ENCODE data around the gene CDH20.

CDH20 gene

DNA sequence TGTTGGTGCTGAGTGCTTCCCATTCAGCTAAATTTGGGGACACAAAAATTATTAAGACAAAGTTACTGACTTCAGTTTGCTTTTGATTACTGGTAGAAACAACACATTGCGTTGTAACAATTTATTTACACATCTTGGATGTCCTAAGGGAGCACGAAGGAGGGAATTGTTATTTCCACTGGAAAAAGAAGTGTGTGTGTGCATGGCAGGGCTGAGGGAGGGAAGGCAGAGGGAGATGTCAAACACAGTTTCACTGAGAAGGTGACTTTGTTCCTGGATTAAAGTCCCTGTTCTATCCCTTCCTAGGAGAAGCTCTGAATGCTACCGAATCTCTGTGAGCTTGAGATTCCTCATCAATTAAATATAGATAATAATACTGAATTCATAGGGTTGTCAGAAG lies 3.8 kb upstream of the CDH20 start:
- Histone ChIP-seq H3K27me3 (ENCODE audit: low read length) (no peaks in the 10 kb centered on the region), H3K36me3 (ENCODE audit: low read length) (no peaks in the 10 kb centered on the region), H3K4me3 (ENCODE audit: insufficient read depth, low read length, poor library complexity, severe bottlenecking) (no peak overlapping the region), H3K4me2 (ENCODE audit: low read depth, low read length, poor library complexity, severe bottlenecking) (no peak overlapping the region), H3K79me2 (ENCODE audit: insufficient read depth, low read length) (no peaks in the 10 kb centered on the region), H2AFZ (ENCODE audit: low read depth, low read length, severe bottlenecking) (no peak overlapping the region), H3K9ac (ENCODE audit: low read length) (no peak overlapping the region), H4K20me1 (ENCODE audit: low read depth, low read length) (no peaks in the 10 kb centered on the region), H3K9me3 (ENCODE audit: insufficient read depth, low read length) (no peaks in the 10 kb centered on the region), H3F3A (ENCODE audit: insufficient read depth) (no peaks in the 10 kb centered on the region), H3K9me2 (replicated peaks; ENCODE audit: insufficient read depth, low read length) (no peaks in the 10 kb centered on the region), H3K27ac (ENCODE audit: low read depth, low read length) (no peak overlapping the region)
- TF ChIP-seq, protein P1, sequence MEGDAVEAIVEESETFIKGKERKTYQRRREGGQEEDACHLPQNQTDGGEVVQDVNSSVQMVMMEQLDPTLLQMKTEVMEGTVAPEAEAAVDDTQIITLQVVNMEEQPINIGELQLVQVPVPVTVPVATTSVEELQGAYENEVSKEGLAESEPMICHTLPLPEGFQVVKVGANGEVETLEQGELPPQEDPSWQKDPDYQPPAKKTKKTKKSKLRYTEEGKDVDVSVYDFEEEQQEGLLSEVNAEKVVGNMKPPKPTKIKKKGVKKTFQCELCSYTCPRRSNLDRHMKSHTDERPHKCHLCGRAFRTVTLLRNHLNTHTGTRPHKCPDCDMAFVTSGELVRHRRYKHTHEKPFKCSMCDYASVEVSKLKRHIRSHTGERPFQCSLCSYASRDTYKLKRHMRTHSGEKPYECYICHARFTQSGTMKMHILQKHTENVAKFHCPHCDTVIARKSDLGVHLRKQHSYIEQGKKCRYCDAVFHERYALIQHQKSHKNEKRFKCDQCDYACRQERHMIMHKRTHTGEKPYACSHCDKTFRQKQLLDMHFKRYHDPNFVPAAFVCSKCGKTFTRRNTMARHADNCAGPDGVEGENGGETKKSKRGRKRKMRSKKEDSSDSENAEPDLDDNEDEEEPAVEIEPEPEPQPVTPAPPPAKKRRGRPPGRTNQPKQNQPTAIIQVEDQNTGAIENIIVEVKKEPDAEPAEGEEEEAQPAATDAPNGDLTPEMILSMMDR (IDR thresholded peaks at IDR 0.05; ENCODE audit: insufficient read depth, low read length, poor library complexity, severe bottlenecking): no peak
- no peak for TF ChIP-seq EZH2phosphoT487 (conservative IDR thresholded peaks at IDR 0.05; ENCODE audit: low read length)

DNA sequence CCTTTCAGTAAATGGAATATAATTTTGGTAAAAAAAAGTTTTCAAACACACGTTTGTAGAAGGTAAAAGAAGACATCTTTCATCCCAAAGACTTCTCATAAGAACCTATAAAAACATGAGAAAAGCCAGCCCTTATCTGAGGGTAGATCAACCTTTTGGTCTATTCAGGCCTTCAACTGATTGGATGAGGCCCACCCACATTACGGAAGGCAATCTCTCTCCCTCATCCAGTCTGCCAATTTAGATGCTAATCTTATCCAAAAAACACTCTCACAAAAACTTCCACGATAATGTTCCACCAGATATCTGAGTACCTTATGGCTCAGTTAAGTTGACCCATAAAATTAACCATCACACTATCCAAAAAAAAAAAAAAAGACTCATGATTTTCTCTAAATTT lies 2.2 kb upstream of the CDH20 start:
- Histone ChIP-seq H3K4me2 (ENCODE audit: low read depth, low read length, poor library complexity, severe bottlenecking) (no peak overlapping the region), H3K9ac (ENCODE audit: low read length) (no peak overlapping the region), H3K27me3 (ENCODE audit: low read length) (no peaks in the 10 kb centered on the region), H3K79me2 (ENCODE audit: insufficient read depth, low read length) (no peaks in the 10 kb centered on the region), H4K20me1 (ENCODE audit: low read depth, low read length) (no peaks in the 10 kb centered on the region), H3K27ac (ENCODE audit: low read depth, low read length) (no peak overlapping the region), H3F3A (ENCODE audit: insufficient read depth) (no peaks in the 10 kb centered on the region), H3K36me3 (ENCODE audit: low read length) (no peaks in the 10 kb centered on the region), H2AFZ (ENCODE audit: low read depth, low read length, severe bottlenecking) (no peak overlapping the region), H3K4me3 (ENCODE audit: insufficient read depth, low read length, poor library complexity, severe bottlenecking) (no peak overlapping the region), H3K9me2 (replicated peaks; ENCODE audit: insufficient read depth, low read length) (no peaks in the 10 kb centered on the region), H3K9me3 (ENCODE audit: insufficient read depth, low read length) (no peaks in the 10 kb centered on the region)
- TF ChIP-seq, protein P1 (IDR thresholded peaks at IDR 0.05; ENCODE audit: insufficient read depth, low read length, poor library complexity, severe bottlenecking): no peak
- no peak for TF ChIP-seq EZH2phosphoT487 (conservative IDR thresholded peaks at IDR 0.05; ENCODE audit: low read length)

DNA sequence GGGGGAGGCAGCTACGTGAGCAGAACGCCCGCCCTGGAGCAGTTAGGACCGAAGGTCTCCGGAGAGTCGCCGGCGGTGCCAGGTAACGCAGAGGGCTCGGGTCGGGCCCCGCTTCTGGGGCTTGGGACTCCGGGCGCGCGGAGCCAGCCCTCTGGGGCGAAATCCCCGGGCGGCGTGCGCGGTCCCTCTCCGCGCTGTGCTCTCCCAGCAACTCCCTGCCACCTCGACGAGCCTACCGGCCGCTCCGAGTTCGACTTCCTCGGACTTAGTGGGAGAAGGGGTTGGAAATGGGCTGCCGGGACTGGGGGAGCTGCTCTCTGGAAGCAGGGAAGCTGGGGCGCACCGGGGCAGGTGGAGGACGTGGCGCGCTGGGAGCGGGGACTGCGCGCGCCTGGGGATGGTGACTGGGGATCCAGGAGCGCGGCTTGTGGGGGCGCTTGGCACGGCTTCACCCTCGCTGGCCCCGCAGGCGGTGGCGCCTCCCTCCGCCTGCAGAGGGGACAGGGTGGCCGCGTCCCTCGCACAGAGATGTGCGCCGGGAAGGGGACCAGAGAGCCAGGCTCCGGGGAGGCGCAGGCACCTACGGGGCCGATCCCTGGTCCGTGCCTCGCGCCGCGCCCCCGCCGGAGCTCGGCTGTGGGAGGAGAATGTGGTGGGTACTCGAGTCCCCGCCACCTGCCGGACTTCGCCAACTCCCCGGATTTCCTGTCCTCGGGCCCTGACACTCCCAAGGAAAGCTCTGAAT lies 688 bp downstream of the CDH20 start:
- no peaks in the 10 kb centered on the region for H3K9me2 ChIP-seq (replicated peaks; ENCODE audit: insufficient read depth, low read length)
- no peaks in the 10 kb centered on the region for H3K36me3 ChIP-seq (ENCODE audit: low read length)
- no peak overlapping the region for H3K4me3 ChIP-seq (ENCODE audit: insufficient read depth, low read length, poor library complexity, severe bottlenecking)
- H3K9me3 ChIP-seq (ENCODE audit: insufficient read depth, low read length): no peaks in the 10 kb centered on the region
- TF ChIP-seq, protein P1 (IDR thresholded peaks at IDR 0.05; ENCODE audit: insufficient read depth, low read length, poor library complexity, severe bottlenecking): no peak
- no peak for TF ChIP-seq EZH2phosphoT487 (conservative IDR thresholded peaks at IDR 0.05; ENCODE audit: low read length)
- no peak overlapping the region for H3K27ac ChIP-seq (ENCODE audit: low read depth, low read length)
- H3K27me3 ChIP-seq (ENCODE audit: low read length): no peaks in the 10 kb centered on the region
- H3F3A ChIP-seq (ENCODE audit: insufficient read depth): no peaks in the 10 kb centered on the region
- H3K4me2 ChIP-seq (ENCODE audit: low read depth, low read length, poor library complexity, severe bottlenecking): no peak overlapping the region
- H2AFZ ChIP-seq (ENCODE audit: low read depth, low read length, severe bottlenecking): no peak overlapping the region
- no peaks in the 10 kb centered on the region for H4K20me1 ChIP-seq (ENCODE audit: low read depth, low read length)
- no peak overlapping the region for H3K9ac ChIP-seq (ENCODE audit: low read length)
- no peaks in the 10 kb centered on the region for H3K79me2 ChIP-seq (ENCODE audit: insufficient read depth, low read length)
